ENCODE measurements around the gene TAS2R1. TPM values are rescaled to one million over a fixed set of nuclear protein-coding genes. Genes with fewer than 3 reads are reported as not detected.
A peak's percentile ranks its signal among the peaks of the same experiment; 100 is the strongest.

Gene TAS2R1
- total and polyA plus RNA-seq, 2 experiments from 2014 or later: not detected

GRCh38 chr5:9623661-9624060 lies 6.5 kb downstream of the TAS2R1 start:
- no peak for TF ChIP-seq EZH2 (IDR thresholded peaks at IDR 0.05; ENCODE audit: insufficient read depth, poor library complexity, severe bottlenecking)
- no peak for TF ChIP-seq EZH2phosphoT487 (IDR thresholded peaks at IDR 0.05; ENCODE audit: insufficient read depth, low read depth)
- Histone ChIP-seq H3K9me2 (ENCODE audit: insufficient read depth) (no peaks in the 10 kb centered on the region), H3K9me3 (ENCODE audit: low read depth) (no peaks in the 10 kb centered on the region), H4K20me1 (ENCODE audit: insufficient read depth) (no peaks in the 10 kb centered on the region), H2AFZ (no peak overlapping the region), H3K4me2 (ENCODE audit: unreplicated experiment) (no peak overlapping the region), H3K4me1 (ENCODE audit: insufficient read depth) (peaks cover 21% of the 10 kb centered on the region), H3K9ac (no peak overlapping the region), H3F3A (ENCODE audit: insufficient read depth) (0 out of 2 replicates have a peak, but pooled peaks cover 8% of the 10 kb centered on the region), H3K36me3 (ENCODE audit: low read depth) (no peaks in the 10 kb centered on the region), H3K27me3 (replicated peaks; ENCODE audit: insufficient read depth) (no peaks in the 10 kb centered on the region), H3K79me2 (ENCODE audit: insufficient read depth) (no peaks in the 10 kb centered on the region), H3K4me3 (no peak overlapping the region), H3K27ac (no peak overlapping the region)
- in situ Hi-C loops (cut with MboI): no loop called here
- 66 to 72% methylated on average over 4 of the region's 4 CpGs for WGBS, 2 experiments (ENCODE audit: low coverage in 1 of 2, low lambda C conversion rate in 2 of 2, missing lambda C conversion rate in 2 of 2)
- DNase-seq: no peak

DNA sequence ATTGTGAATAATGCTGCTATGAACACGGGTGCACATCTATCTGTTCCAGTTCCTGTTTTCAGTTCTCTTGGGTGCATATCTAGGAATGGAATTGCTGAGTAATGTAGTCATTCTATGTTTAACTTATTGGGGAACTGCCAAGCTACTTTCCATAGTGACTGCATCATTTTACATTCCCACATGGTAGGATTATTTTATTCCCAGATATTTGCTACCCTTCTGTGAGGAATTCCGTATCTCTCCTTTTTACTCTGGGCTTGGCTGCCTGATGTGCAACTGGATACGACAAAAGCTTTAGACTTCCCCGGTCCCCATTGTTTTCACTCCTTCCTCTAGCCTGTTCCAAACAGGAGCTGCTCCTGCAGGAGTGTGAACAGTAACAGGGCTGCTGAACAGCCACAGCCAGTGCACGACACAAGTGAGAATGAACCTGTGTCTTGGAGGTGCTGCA lies 7.2 kb downstream of the TAS2R1 start:
- Histone ChIP-seq H4K20me1 (ENCODE audit: insufficient read depth) (no peaks in the 10 kb centered on the region), H3K4me1 (ENCODE audit: insufficient read depth) (peaks cover 21% of the 10 kb centered on the region), H3K9me3 (ENCODE audit: low read depth) (no peaks in the 10 kb centered on the region), H3F3A (ENCODE audit: insufficient read depth) (0 out of 2 replicates have a peak, but pooled peaks cover 8% of the 10 kb centered on the region), H3K4me2 (ENCODE audit: unreplicated experiment) (peak overlapping the region; percentile 14), H3K27ac (no peak overlapping the region), H3K36me3 (ENCODE audit: low read depth) (no peaks in the 10 kb centered on the region), H3K4me3 (no peak overlapping the region), H3K9me2 (ENCODE audit: insufficient read depth) (no peaks in the 10 kb centered on the region), H3K9ac (no peak overlapping the region), H2AFZ (no peak overlapping the region), H3K27me3 (replicated peaks; ENCODE audit: insufficient read depth) (no peaks in the 10 kb centered on the region), H3K79me2 (ENCODE audit: insufficient read depth) (no peaks in the 10 kb centered on the region)
- in situ Hi-C loops (cut with MboI): no loop called here
- TF ChIP-seq EZH2phosphoT487 (IDR thresholded peaks at IDR 0.05; ENCODE audit: insufficient read depth, low read depth) (no peak), EZH2 (IDR thresholded peaks at IDR 0.05; ENCODE audit: insufficient read depth, poor library complexity, severe bottlenecking) (no peak)
- DNase-seq: peak; percentile 89
- WGBS, 2 experiments (ENCODE audit: low coverage in 1 of 2, low lambda C conversion rate in 2 of 2, missing lambda C conversion rate in 2 of 2): 36 to 39% methylated on average over 5 of the region's 5 CpGs

GRCh38 chr5:9621379-9621903 lies 8.7 kb downstream of the TAS2R1 start:
- 58 to 62% methylated on average over 7 of the region's 7 CpGs for WGBS, 2 experiments (ENCODE audit: low coverage in 1 of 2, low lambda C conversion rate in 2 of 2, missing lambda C conversion rate in 2 of 2)
- DNase-seq: peak; percentile 60
- Histone ChIP-seq H3K27me3 (replicated peaks; ENCODE audit: insufficient read depth) (no peaks in the 10 kb centered on the region), H4K20me1 (ENCODE audit: insufficient read depth) (no peaks in the 10 kb centered on the region), H3K79me2 (ENCODE audit: insufficient read depth) (no peaks in the 10 kb centered on the region), H2AFZ (no peak overlapping the region), H3K4me3 (no peak overlapping the region), H3K9me3 (ENCODE audit: low read depth) (no peaks in the 10 kb centered on the region), H3K9me2 (ENCODE audit: insufficient read depth) (no peaks in the 10 kb centered on the region), H3K36me3 (ENCODE audit: low read depth) (no peaks in the 10 kb centered on the region), H3K4me2 (ENCODE audit: unreplicated experiment) (no peak overlapping the region), H3F3A (ENCODE audit: insufficient read depth) (0 out of 2 replicates have a peak, but pooled peaks cover 8% of the 10 kb centered on the region), H3K27ac (peak overlapping the region; percentile 39; the same call in 1 of the 2 replicates), H3K9ac (no peak overlapping the region), H3K4me1 (ENCODE audit: insufficient read depth) (peaks cover 21% of the 10 kb centered on the region)
- TF ChIP-seq EZH2 (IDR thresholded peaks at IDR 0.05; ENCODE audit: insufficient read depth, poor library complexity, severe bottlenecking) (no peak), EZH2phosphoT487 (IDR thresholded peaks at IDR 0.05; ENCODE audit: insufficient read depth, low read depth) (no peak)
- in situ Hi-C loops (cut with MboI): no loop called here

GRCh38 chr5:9619331-9620092 lies 10.6 kb downstream of the TAS2R1 start:
- H2AFZ ChIP-seq: no peak overlapping the region
- 70 to 71% methylated on average over 5 of the region's 5 CpGs for WGBS, 2 experiments (ENCODE audit: low coverage in 1 of 2, low lambda C conversion rate in 2 of 2, missing lambda C conversion rate in 2 of 2)

More at GRCh38 chr5:9619331-9620092, 10.6 kb downstream of the TAS2R1 start:
- Histone ChIP-seq H3K4me2 (ENCODE audit: unreplicated experiment) (no peak overlapping the region), H3K4me3 (no peak overlapping the region), H3K9me3 (ENCODE audit: low read depth) (no peaks in the 10 kb centered on the region), H3K9me2 (ENCODE audit: insufficient read depth) (no peaks in the 10 kb centered on the region), H3K27me3 (replicated peaks; ENCODE audit: insufficient read depth) (no peaks in the 10 kb centered on the region; the same call in 1 of the 2 replicates), H3K79me2 (ENCODE audit: insufficient read depth) (no peaks in the 10 kb centered on the region), H3K4me1 (ENCODE audit: insufficient read depth) (peaks cover 21% of the 10 kb centered on the region), H3K9ac (no peak overlapping the region), H4K20me1 (ENCODE audit: insufficient read depth) (no peaks in the 10 kb centered on the region), H3K36me3 (ENCODE audit: low read depth) (no peaks in the 10 kb centered on the region), H3F3A (ENCODE audit: insufficient read depth) (0 out of 2 replicates have a peak, but pooled peaks cover 8% of the 10 kb centered on the region), H3K27ac (no peak overlapping the region)
- in situ Hi-C loops (cut with MboI): no loop called here
- TF ChIP-seq EZH2 (IDR thresholded peaks at IDR 0.05; ENCODE audit: insufficient read depth, poor library complexity, severe bottlenecking): no peak
- no peak for TF ChIP-seq EZH2phosphoT487 (IDR thresholded peaks at IDR 0.05; ENCODE audit: insufficient read depth, low read depth)
- no peak for DNase-seq

Data from GM23248 (cell line).